Glutamatergic neuron (in vitro differentiated cells): Measurements from ENCODE around the gene EPC2. TPM values are rescaled to one million over a fixed set of nuclear protein-coding genes. Genes with fewer than 3 reads are reported as not detected.
"Not testable (repeated sequence)": the region's sequence is repeated elsewhere in the genome, so short reads cannot be mapped to it uniquely, and the experiment has no call there.

ENCODE experiments used
- DNase-seq: peaks from one replicate; pipeline ENCODE4 v3.0.0; 2022
- H3K27ac Mint-ChIP-seq: one replicate; pipeline ENCODE4 v1.8.0; 2020; ENCODE audit warnings: mild to moderate bottlenecking, mixed read lengths, inconsistent platforms; ENCODE audit not compliant: unreplicated experiment
- H3K27me3 Mint-ChIP-seq: one replicate; pipeline ENCODE4 v1.8.0; 2020; ENCODE audit warnings: mild to moderate bottlenecking, moderate library complexity, mixed read lengths, inconsistent platforms; ENCODE audit not compliant: unreplicated experiment
- H3K36me3 Mint-ChIP-seq: one replicate; pipeline ENCODE4 v1.8.0; 2020; ENCODE audit warnings: mild to moderate bottlenecking, mixed read lengths, inconsistent platforms; ENCODE audit not compliant: unreplicated experiment
- H3K4me1 Mint-ChIP-seq: one replicate; pipeline ENCODE4 v1.8.0; 2020; ENCODE audit warnings: mild to moderate bottlenecking, low read depth, mixed read lengths, inconsistent platforms; ENCODE audit not compliant: unreplicated experiment
- H3K4me3 Mint-ChIP-seq: one replicate; pipeline ENCODE4 v1.8.0; 2020; ENCODE audit warnings: mild to moderate bottlenecking, mixed read lengths, inconsistent platforms; ENCODE audit not compliant: unreplicated experiment
- H3K9me3 Mint-ChIP-seq: one replicate; pipeline ENCODE4 v1.8.0; 2020; ENCODE audit warnings: mild to moderate bottlenecking, moderate library complexity, mixed read lengths, inconsistent platforms; ENCODE audit not compliant: unreplicated experiment
- total RNA-seq: library from RNA; stranded (reverse); fragmentation: NEBNext Ultra II Directional; extraction: Animal tissue kit (Norgen Biotek cat#: 25700); gene quantifications from one replicate; pipeline ENCODE4 v1.2.1, GENCODE V29; 2021; ENCODE audit not compliant: unreplicated experiment
- TF ChIP-seq, protein P1 (sequence below): fragments of 200-600 bp; sonication (generic); IDR thresholded peaks from one replicate; pipeline ENCODE4 v1.5.0; 2021; ENCODE audit not compliant: partially characterized antibody, unreplicated experiment

EPC2 gene
- total RNA-seq, 1 donor from 2014 or later: 40.9 TPM

DNA sequence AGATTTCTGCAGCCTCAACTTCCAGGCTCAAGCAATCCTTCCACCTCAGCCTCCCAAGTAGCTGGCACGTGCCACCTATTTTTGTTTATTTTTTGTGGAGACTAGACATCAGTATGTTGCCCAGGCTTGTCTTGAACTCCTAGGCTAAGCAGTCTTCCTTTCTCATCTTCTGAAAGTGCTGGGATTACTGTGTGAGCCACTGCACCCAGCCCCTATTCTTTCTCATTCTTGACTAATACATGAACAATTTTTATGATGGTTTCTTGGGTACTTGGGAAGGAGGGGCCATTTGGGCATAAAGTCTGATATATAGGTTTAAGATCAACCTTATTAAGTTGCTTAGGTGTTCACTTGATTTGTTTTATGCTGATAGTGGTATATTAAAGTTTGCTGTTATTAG lies 26.2 kb downstream of the EPC2 start:
- no peaks in the 10 kb centered on the region for H3K27me3 Mint-ChIP-seq
- peaks cover 3% of the 10 kb centered on the region for H3K9me3 Mint-ChIP-seq
- no peak for DNase-seq
- H3K27ac Mint-ChIP-seq: peak overlapping the region; percentile 3
- TF ChIP-seq, protein P1, sequence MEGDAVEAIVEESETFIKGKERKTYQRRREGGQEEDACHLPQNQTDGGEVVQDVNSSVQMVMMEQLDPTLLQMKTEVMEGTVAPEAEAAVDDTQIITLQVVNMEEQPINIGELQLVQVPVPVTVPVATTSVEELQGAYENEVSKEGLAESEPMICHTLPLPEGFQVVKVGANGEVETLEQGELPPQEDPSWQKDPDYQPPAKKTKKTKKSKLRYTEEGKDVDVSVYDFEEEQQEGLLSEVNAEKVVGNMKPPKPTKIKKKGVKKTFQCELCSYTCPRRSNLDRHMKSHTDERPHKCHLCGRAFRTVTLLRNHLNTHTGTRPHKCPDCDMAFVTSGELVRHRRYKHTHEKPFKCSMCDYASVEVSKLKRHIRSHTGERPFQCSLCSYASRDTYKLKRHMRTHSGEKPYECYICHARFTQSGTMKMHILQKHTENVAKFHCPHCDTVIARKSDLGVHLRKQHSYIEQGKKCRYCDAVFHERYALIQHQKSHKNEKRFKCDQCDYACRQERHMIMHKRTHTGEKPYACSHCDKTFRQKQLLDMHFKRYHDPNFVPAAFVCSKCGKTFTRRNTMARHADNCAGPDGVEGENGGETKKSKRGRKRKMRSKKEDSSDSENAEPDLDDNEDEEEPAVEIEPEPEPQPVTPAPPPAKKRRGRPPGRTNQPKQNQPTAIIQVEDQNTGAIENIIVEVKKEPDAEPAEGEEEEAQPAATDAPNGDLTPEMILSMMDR: no peak
- H3K4me3 Mint-ChIP-seq: no peak overlapping the region
- H3K36me3 Mint-ChIP-seq: no peaks in the 10 kb centered on the region
- peaks cover 16% of the 10 kb centered on the region for H3K4me1 Mint-ChIP-seq

DNA sequence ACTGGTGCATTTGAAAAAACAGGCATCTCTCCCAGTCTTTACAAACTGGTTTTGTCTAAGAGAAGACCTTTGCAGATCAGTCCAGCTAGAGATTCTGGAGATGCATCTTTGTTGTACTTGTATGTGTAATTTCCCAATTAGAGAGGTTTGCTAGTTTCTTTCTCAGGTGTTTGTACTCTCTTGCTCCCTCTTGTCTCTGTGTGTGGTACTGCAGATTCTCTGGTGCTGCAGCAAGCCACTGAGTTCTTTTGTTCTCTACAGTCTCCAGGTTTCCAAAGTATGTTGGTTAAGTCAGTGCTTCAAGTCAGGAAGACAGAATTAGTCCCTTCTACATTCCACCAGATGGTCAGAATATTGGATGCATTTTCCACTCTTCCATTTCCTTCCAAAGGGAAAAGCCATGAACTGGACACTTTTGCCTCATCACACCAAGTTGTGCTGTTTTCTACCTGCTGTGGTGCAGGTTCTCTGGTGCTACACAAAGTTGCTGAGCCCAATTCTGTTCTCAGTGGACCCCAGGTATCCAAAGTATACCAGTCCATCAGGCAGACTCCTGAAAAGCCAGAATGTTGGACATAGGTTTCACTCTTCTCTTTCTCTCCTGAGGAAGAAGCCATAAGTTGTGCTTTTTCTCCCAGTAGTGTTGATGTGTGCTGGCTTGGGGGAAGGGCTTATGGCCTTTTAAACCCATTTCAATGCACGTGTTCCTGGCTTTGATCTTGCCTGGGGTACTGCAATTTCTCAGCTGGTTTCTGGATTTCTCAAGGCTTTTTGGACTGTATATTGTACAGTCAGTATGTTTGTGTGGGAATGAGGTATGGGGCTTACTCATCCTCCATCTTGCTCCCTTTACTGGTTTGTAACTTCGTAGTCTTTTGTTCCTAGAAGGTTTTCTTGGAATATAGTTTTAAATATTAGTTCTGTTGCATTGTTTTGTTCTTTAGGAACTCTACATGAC lies 29.8 kb downstream of the EPC2 start:
- Mint-ChIP-seq H3K27me3 (no peaks in the 10 kb centered on the region), H3K9me3 (peaks cover 1% of the 10 kb centered on the region), H3K4me3 (no peak overlapping the region), H3K4me1 (peaks cover 8% of the 10 kb centered on the region), H3K36me3 (no peaks in the 10 kb centered on the region), H3K27ac (no peak overlapping the region)
- TF ChIP-seq, protein P1: peak; percentile 70
- no peak for DNase-seq

DNA sequence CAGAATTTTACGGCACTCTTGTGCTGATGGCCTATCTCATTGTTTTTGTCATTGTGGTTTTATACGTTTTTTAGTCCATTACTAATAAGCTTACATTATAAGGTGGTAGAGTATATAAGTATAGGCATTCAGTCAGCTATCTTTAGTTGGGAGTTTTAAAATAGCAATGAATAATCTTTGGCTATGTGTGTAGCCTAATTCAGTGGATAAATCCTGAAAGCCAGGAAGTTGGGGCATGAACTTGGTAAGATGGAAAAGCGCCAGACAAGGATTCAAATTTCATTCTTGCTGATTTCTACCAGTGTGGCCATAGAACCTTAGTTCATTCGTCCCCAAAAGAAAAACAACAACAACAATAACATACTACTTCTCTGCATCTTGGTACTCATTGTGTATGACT lies 31.2 kb downstream of the EPC2 start:
- Mint-ChIP-seq H3K9me3 (peaks cover 1% of the 10 kb centered on the region), H3K36me3 (no peaks in the 10 kb centered on the region), H3K27me3 (no peaks in the 10 kb centered on the region), H3K27ac (no peak overlapping the region), H3K4me1 (peaks cover 8% of the 10 kb centered on the region), H3K4me3 (no peak overlapping the region)
- TF ChIP-seq, protein P1: no peak
- no peak for DNase-seq

DNA sequence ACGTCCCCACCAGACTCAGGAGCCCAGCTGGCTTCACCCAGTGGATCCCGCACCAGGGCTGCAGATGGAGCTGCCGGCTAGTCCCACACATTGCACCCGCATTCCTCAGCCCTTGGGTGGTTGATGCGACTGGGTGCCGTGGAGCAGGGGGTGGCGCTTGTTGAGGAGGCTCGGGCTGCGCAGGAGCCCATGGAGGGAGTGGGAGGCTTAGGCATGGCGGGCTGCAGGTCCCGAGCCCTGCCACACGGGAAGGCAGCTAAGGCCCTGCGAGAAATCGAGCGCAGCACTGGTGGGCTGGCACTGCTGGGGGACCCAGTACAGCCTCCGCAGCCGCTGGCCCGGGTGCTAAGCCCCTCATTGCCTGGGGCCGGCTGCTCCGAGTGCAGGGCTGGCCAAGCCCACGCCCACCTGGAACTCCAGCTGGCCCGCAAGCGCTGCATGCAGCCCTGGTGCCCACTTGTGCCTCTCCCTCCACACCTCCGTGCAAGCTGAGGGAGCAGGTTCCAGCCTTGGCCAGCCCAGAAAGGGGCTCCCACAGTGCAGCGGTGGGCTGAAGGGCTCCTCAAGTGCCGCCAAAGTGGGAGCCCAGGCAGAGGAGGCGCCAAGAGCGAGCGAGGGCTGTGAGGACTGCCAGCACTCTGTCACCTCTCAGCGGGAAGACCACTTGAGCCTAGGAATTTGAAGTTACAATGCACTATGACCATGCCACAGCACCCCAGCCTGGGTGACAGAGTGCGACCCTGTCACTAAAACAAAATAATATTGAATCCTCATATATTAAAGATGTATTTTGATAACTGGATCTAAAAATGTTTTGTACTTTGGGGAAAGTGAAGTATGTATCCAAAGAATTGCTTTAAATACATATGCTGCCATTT lies 34.0 kb downstream of the EPC2 start:
- H3K4me1 Mint-ChIP-seq, H3K4me3 Mint-ChIP-seq, H3K27me3 Mint-ChIP-seq, H3K36me3 Mint-ChIP-seq, DNase-seq, H3K27ac Mint-ChIP-seq, H3K9me3 Mint-ChIP-seq: not testable (repeated sequence)

DNA sequence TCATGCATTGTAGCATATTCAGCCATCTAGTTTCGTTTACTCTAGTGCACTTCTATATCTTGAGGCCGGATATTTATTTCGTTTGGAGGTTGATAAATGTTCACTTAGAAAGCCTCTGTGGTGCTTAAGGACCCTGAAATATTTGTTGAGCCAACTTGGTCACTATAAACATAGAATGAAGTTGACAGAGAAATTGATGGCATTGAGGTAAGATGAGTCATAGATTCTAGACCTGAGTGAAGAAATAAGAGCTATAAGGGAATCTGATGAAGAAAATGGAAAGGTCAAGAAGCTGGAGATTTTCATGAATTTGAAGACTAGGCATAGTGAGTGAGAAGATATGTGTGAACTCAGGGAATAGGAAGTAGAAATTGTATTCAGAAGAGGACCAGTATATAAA lies 35.9 kb downstream of the EPC2 start:
- no peak overlapping the region for H3K4me3 Mint-ChIP-seq
- no peak overlapping the region for H3K27ac Mint-ChIP-seq

More for the DNA sequence above, 35.9 kb downstream of the EPC2 start:
- no peaks in the 10 kb centered on the region for H3K36me3 Mint-ChIP-seq
- TF ChIP-seq, protein P1: no peak
- no peaks in the 10 kb centered on the region for H3K27me3 Mint-ChIP-seq
- no peak for DNase-seq
- peaks cover 2% of the 10 kb centered on the region for H3K9me3 Mint-ChIP-seq
- H3K4me1 Mint-ChIP-seq: no peaks in the 10 kb centered on the region
